Epithelial cell of proximal tubule (primary cell): ENCODE results near the gene UBR3. TPM values are rescaled to one million over a fixed set of nuclear protein-coding genes. Genes with fewer than 3 reads are reported as not detected.
"Not testable (repeated sequence)": the region's sequence is repeated elsewhere in the genome, so short reads cannot be mapped to it uniquely, and the experiment has no call there.

Experiments used
- DNase-seq: peaks from one replicate; pipeline ENCODE4 v3.0.0-alpha.2; 2011; ENCODE audit warnings: low read depth
- H3K4me3 ChIP-seq: 2 replicates; pipeline ENCODE4 v1.5.1; 2011; ENCODE audit warnings: low read depth, mild to moderate bottlenecking, low read length
- total RNA-seq: library from RNA; depleted of rRNA; stranded (reverse); fragments of >200 nt; gene quantifications from 2 replicates; pipeline ENCODE4 v1.2.3, GENCODE V29; 2015
- TF ChIP-seq, protein P1 (sequence below): conservative IDR thresholded peaks from 2 replicates; pipeline ENCODE4 v1.5.1; 2012; ENCODE audit warnings: low read depth, mild to moderate bottlenecking, low read length

Gene UBR3
- total RNA-seq, 1 donor from 2014 or later: 10.7 TPM

DNA sequence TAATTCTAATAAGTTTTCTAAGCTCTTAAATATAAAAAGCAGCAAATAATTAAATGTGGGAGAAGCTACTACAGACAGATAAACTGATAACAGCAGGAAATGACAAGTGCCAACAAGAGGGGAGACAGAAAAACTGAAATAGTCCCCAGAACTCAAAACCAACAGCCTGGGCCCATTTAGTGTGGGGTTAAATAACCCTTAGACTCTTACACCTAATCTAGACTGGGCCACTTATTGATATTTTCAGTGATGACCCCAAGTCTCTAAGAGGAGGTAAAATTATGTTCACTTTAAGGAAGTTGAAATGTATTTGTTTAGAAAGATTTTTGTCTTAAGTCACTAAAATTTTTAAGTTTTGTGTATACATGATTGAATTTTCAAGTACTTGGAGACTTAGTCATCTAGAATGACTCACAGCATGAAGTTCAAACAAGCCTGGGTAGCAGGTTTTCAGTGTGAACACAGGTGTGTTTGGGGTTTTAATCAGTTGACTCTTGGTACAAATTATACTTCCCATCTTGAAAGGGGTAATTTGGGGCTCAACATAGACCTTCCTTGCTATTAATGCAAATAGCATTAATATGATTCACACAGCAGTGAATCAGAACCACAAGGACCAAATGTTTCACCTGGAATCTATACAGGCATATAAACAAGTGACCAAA lies 295.8 kb downstream of the UBR3 start:
- DNase-seq: no peak
- TF ChIP-seq, protein P1, sequence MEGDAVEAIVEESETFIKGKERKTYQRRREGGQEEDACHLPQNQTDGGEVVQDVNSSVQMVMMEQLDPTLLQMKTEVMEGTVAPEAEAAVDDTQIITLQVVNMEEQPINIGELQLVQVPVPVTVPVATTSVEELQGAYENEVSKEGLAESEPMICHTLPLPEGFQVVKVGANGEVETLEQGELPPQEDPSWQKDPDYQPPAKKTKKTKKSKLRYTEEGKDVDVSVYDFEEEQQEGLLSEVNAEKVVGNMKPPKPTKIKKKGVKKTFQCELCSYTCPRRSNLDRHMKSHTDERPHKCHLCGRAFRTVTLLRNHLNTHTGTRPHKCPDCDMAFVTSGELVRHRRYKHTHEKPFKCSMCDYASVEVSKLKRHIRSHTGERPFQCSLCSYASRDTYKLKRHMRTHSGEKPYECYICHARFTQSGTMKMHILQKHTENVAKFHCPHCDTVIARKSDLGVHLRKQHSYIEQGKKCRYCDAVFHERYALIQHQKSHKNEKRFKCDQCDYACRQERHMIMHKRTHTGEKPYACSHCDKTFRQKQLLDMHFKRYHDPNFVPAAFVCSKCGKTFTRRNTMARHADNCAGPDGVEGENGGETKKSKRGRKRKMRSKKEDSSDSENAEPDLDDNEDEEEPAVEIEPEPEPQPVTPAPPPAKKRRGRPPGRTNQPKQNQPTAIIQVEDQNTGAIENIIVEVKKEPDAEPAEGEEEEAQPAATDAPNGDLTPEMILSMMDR: no peak
- no peak overlapping the region for H3K4me3 ChIP-seq

DNA sequence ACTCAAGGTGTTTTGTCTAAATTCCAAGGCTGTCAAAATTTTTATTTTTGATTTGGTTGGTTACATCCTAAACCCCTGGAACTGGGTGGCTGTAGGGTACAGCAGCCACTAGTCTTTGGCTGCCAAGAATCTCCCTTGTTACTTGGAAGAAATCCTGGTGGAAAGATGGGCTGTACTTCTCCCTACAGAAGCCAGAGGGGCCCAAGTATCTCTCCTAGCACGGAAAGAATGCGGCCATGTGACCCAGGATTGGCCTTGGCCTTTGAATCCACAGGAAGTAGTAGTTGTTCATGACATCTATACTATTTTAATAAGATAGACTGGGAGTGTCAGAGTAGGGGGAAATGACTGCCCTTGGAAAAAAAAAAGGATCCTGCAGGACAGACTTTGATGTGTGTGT lies 296.3 kb downstream of the UBR3 start:
- TF ChIP-seq, protein P1: no peak
- no peak for DNase-seq

DNA sequence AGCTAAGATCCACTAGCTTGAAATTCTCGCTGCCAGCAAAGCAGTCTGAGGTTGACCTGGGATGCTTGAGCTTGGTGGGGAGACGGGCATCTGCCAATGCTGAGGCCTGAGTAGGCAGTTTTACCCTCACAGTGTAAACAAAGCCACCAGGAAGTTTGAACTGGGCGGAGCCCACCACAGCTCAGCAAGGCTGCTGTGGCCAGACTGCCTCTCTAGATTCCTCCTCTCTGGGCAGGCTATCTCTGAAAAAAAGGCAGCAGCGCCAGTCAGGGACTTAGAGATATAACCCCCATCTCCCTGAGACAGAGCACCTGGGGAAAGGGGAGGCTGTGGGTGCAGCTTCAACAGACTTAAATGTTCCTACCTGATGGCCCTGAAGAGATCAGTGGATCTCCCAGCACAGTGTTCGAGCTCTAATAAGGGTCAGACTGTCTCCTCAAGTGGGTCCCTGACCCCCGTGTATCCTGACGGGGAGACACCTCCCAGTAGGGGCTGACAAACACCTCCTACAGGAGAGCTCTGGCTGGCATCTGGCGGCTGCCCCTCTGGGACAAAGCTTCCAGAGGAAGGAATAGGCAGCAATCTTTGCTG lies 299.0 kb downstream of the UBR3 start:
- H3K4me3 ChIP-seq, DNase-seq: not testable (repeated sequence)

More for the DNA sequence above, 296.3 kb downstream of the UBR3 start:
- H3K4me3 ChIP-seq: no peak overlapping the region

Other genes with a start within 250 kb of the UBR3 start
- gene PPIG, start 243.1 kb upstream of the UBR3 start, total RNA-seq: 15.0 and 21.9 TPM in 2 replicates
- gene CFAP210, start 133.0 kb upstream of the UBR3 start, total RNA-seq: 0.14 TPM in 1 of 2 replicates, not detected in the other
- 1.4 and 3.6 TPM in 2 replicates for gene PHOSPHO2, start 133.0 kb upstream of the UBR3 start, total RNA-seq
- 19.1 and 28.1 TPM in 2 replicates for gene KLHL23, start 93.6 kb upstream of the UBR3 start, total RNA-seq
- gene SSB, start 28.6 kb upstream of the UBR3 start, total RNA-seq: 101 and 110 TPM in 2 replicates
- gene METTL5, start 2.5 kb upstream of the UBR3 start, total RNA-seq: 76.0 and 90.0 TPM in 2 replicates